Stomach (tissue), 4 donors: Measurements from ENCODE around the gene OST4.

Experiments used
- POLR2A ChIP-seq, 4 donors: fragments of 450-650 bp; IDR thresholded peaks; one replicate each; pipeline ENCODE4 v1.6.1; 2016; ENCODE audit warnings: antibody characterized with exemption in 4 of 4, control low read depth in 2 of 4, mild to moderate bottlenecking in 1 of 4, moderate library complexity in 1 of 4
- TF ChIP-seq, protein P1 (sequence below), 7 experiments: fragments of 450-650 bp in 4 of 7; fragments of 200-600 bp in 3 of 7; sonication (generic) in 3 of 7; IDR thresholded peaks; one replicate each; pipeline ENCODE4 v1.5.1; 2016 to 2019; ENCODE audit warnings: antibody characterized with exemption in 7 of 7, control low read depth in 2 of 7, mild to moderate bottlenecking in 1 of 7

GRCh38 chr2:27053776-27054175, 17.7 kb downstream of the OST4 start:
- TF ChIP-seq, protein P1, sequence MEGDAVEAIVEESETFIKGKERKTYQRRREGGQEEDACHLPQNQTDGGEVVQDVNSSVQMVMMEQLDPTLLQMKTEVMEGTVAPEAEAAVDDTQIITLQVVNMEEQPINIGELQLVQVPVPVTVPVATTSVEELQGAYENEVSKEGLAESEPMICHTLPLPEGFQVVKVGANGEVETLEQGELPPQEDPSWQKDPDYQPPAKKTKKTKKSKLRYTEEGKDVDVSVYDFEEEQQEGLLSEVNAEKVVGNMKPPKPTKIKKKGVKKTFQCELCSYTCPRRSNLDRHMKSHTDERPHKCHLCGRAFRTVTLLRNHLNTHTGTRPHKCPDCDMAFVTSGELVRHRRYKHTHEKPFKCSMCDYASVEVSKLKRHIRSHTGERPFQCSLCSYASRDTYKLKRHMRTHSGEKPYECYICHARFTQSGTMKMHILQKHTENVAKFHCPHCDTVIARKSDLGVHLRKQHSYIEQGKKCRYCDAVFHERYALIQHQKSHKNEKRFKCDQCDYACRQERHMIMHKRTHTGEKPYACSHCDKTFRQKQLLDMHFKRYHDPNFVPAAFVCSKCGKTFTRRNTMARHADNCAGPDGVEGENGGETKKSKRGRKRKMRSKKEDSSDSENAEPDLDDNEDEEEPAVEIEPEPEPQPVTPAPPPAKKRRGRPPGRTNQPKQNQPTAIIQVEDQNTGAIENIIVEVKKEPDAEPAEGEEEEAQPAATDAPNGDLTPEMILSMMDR (IDR thresholded peaks at IDR 0.05), result no peak
- no peak for TF ChIP-seq POLR2A (IDR thresholded peaks at IDR 0.05)
